ENCODE results near the gene MEIS1.

Gene MEIS1

DNA sequence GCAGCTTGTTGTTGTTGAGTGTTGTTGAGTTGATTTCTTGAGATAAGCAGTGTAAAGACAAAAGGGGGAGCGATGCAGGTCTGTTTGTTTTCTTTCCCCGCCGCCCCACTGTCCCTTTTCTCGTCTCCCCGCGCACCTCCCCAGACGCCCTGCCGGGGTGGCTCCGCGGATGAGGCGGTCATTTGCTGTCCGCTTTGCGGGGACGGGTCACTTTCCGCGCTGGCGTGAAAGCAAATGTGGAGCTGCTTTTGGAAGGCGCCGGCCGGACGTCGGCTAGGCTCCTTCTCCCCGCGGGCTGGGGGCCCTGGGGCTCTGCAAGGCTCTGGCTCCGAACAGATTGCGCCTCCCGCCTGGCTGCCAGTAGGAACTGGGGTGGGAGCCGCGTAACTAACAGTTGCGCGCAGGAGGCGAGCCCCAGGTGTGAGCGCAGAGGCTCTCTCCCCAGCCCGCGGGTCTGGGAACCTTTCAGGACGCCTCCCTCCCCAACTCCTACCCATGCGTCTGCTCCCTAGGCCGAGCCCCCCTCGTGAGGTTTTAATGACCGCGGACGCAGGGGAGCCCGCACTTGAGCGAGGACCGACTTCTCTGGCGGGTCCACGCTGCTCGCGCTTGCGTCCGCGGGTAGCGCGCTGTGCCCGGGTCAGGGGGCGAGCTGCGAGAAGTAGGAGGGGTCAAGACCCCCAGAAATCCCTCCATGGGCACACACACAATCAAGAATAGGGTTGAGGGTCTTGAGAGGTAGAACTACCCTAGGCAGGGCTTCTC, 146.6 kb downstream of the MEIS1 start:
- no peak for DNase-seq (ENCODE audit: low spot score)

GRCh38 chr2:66582104-66582986, 147.4 kb downstream of the MEIS1 start:
- DNase-seq (ENCODE audit: low spot score) = no peak

GRCh38 chr2:66582987-66583880, 148.3 kb downstream of the MEIS1 start:
- no peak for DNase-seq (ENCODE audit: low spot score)

DNA sequence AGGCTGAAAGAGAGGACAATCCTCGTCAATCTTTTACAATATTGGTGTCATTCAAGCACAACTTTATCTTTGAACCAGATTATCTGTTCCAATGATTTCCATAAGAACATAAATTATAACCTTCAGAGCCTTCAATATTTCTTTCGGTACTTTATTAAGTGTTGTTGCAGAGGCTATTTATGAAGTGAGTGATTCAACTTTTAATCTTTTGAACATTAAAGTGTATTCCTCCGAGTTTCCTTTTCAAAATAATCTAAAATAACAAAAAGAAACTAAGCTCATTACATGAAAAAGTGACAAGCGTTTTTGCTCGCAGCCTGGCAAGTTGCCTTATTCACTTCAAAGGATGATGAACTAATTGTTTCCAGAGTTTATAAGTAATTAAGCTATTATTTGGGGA, 149.0 kb downstream of the MEIS1 start:
- no peak for DNase-seq (ENCODE audit: low spot score)

- no peak for DNase-seq (ENCODE audit: low spot score)
Measured at GRCh38 chr2:66585587-66585986, 150.7 kb downstream of the MEIS1 start.

DNA sequence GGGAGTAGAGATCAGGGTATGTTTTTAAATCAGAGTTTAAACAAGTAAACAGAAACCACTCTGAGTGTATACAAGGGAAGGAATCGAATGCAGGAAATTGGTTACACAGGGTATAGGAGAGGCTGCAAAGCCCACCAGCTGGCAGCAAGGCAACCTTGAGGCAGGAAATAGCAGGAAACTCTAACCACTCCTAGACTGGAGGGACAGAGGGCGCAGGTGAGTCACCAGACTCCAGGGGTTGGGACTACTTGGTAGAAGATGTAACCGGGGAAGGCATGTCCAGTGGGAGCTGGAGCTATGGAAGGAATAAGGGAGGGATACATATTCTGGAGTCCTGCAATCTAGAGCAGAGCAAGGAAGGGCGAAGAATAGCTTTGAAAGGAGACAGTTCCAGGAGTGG, 152.3 kb downstream of the MEIS1 start:
- DNase-seq (ENCODE audit: low spot score) = no peak

DNA sequence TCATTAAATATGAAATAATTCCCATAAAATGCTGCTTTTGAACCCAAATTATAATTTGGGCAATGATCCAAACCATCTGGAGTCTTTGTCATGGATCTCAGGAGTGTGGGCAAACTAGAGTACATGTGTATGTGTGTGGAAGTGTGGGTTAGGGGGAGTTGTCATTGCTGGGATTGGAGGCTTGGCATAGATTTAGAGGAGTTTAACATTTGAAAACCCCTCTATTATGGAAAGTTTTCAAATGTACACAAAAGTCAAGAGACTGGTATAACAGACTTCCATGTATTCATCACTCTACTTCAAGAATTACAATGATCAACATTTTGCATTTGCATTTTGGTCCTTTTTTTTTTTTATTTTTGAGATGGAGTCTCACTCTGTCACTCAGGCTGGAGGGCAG, 159.1 kb downstream of the MEIS1 start:
- DNase-seq (ENCODE audit: low spot score) = no peak

DNA sequence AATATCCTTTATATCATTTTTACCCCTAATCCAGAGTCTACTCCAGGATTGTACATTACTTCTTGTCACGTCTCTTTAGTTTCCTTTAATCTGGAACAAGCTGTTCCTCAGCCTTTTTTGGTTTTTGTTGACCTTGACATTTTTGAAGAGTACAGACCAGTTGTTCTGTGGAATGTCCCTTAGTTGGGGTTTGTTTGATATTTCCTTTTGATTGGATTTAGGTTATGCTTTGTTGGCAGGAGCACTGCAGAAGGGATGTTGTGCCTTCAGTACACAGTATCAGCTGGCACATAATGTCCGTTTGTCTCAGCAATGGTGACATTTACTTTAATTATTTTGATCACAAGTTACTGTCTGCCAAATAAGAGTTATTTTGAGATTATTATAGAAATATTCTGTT, 160.6 kb downstream of the MEIS1 start:
- no peak for DNase-seq (ENCODE audit: low spot score)

DNA sequence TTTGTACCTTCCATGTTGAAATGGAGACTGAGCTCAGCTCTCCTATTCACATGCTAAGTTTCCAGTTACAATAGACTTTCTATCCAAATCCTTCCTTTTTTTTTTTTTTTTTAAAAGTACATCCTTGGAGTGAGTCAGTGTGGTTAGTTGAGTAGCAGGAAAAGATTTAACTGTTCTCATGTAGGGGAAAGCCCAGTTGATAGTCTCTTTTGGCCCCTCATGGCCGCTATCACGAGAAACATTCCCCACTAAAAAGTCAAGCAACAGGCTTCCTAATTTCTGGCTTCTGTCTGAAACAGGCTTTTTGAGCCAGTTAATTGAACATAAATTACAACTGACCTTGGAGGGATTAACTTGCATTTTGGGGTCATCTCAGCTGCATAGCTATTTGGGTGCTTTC, 161.3 kb downstream of the MEIS1 start:
- no peak for DNase-seq (ENCODE audit: low spot score)

DNA sequence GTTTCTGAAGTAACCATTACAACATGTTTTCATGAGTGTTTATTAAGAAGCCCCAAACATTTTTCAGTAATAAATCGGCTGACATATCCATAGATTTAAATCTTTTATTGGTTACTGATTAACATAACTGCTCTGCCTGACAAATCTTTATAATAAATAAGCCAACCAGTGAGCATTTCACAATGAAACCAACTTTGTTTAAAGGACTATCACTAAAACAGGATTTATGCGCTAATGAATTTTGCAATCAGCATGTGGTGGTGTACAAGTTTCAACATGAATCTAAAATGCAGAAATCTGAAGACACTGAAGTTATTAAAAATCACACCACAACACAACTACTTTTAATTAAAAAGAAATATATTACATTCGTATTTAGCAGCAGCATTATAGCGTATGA, 166.7 kb downstream of the MEIS1 start:
- no peak for DNase-seq (ENCODE audit: low spot score)

DNA sequence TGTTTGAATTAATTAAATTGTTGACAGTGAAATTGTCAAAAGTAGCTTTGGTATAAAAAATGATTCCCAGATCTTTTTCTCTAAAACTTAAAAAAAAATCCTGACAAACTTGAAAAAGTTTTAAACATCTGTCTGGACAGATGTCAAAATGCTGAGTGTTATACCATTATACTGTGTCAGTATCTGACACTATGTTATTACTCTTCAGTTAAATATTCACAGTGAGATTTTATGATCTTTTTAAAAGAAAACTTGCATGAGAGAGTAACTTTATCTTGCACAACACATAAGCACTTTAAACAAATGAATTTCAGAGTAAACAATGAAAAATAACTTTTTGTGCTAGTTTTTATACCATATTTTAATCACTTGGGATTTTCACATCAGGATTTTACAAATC, 167.4 kb downstream of the MEIS1 start:
- no peak for DNase-seq (ENCODE audit: low spot score)

DNA sequence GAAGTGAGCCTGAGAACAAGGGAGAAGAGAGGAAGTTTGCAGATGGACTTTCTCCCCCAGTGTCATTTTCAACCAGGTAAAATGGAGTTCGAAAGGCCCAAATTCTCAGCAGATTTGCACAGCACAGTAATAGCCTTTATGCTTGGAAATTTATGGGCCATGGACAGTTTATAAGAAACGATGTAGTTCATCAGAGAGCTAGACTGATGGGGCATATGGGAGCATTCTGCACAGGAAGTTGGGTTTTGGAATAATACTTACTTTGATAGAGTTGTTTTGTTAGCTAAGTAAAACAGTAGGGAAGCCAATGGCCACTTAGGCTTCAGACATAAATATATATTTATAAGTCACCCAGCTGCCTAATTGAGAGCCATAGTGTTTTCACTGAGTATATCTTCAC, 169.4 kb downstream of the MEIS1 start:
- no peak for DNase-seq (ENCODE audit: low spot score)

- no peak for DNase-seq (ENCODE audit: low spot score)
Measured at GRCh38 chr2:66604976-66605375, 170.1 kb downstream of the MEIS1 start.

DNA sequence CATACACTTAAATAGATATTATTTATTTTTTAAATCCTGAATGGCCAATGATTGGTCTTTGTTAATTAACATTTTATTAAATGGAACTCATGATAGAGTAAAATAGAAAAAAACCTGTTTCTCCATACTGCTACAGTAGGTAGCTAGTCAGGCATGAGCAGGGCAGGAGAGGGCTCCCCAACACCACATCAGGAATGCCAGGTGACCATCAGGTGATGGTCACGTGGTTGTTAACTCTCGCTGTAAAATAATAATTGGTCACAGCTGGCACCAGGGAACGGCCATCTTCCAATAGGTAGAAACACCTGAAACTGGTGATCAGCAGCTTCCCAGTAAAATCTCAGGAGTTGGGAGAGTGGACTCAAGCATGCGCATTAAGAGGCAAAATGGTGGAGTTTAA, 172.2 kb downstream of the MEIS1 start:
- DNase-seq (ENCODE audit: low spot score) = no peak
